A549 (cell line): ENCODE measurements around the gene PER1.

Experiments used
- CHD2 ChIP-seq: fragments of 150-350 bp; IDR thresholded peaks from 2 replicates; pipeline ENCODE4 v1.6.1; 2014; ENCODE audit warnings: low read length; ENCODE audit not compliant: partially characterized antibody
- CHD4 ChIP-seq: fragments of 200-600 bp; sonication (generic); IDR thresholded peaks from 2 replicates; pipeline ENCODE4 v1.6.1; 2016; ENCODE audit warnings: antibody characterized with exemption, mild to moderate bottlenecking, borderline replicate concordance
- CTCF ChIP-seq: fragments of >200 bp; sonication (Bioruptor Twin); formaldehyde crosslinking; IDR thresholded peaks from 3 replicates; pipeline ENCODE4 v1.5.1; 2016
- POLR2A ChIP-seq: IDR thresholded peaks from 2 replicates; pipeline ENCODE4 v1.6.1; 2012; ENCODE audit warnings: mild to moderate bottlenecking, low read length
- POLR2AphosphoS2 ChIP-seq: conservative IDR thresholded peaks from 2 replicates; pipeline ENCODE4 v1.6.1; 2012; ENCODE audit warnings: low read length, improper control_type of control experiment, inconsistent platforms
- REST ChIP-seq: fragments of 200-600 bp; sonication (generic); IDR thresholded peaks from 2 replicates; pipeline ENCODE4 v1.6.1; 2016; ENCODE audit warnings: antibody characterized with exemption, mild to moderate bottlenecking, moderate library complexity
- ZNF302 ChIP-seq: fragments of 250-450 bp; sonication (Bioruptor Pico); IDR thresholded peaks from 2 replicates; pipeline ENCODE4 v1.9.0; 2021; ENCODE audit warnings: inconsistent platforms, mild to moderate bottlenecking, moderate library complexity
- ZSCAN20 ChIP-seq: fragments of 250-450 bp; sonication (Bioruptor Pico); IDR thresholded peaks from 2 replicates; pipeline ENCODE4 v1.8.0; 2022; ENCODE audit warnings: mild to moderate bottlenecking, moderate library complexity

- no peak for TF ChIP-seq POLR2A
- no peak for TF ChIP-seq CTCF
- TF ChIP-seq CHD2 = no peak
- TF ChIP-seq POLR2AphosphoS2 = no peak
- no peak for TF ChIP-seq CHD4
- no peak for TF ChIP-seq ZSCAN20 (CRISPR knock-in tag)
- no peak for TF ChIP-seq REST
- no peak for TF ChIP-seq ZNF302 (CRISPR knock-in tag)
Measured at GRCh38 chr17:8122924-8123694, 29.1 kb downstream of the PER1 start.
